Islet of Langerhans (tissue), 1 donor: Measurements from ENCODE around the gene ZACN.
"Not testable (repeated sequence)": the region's sequence is repeated elsewhere in the genome, so short reads cannot be mapped to it uniquely, and the experiment has no call there.

ENCODE experiments used
- FAIRE-seq: peaks from one replicate; lab custom pipeline; 2011; peaks lifted over from hg19 to GRCh38; lab: Jason Lieb, UNC

ZACN gene

DNA sequence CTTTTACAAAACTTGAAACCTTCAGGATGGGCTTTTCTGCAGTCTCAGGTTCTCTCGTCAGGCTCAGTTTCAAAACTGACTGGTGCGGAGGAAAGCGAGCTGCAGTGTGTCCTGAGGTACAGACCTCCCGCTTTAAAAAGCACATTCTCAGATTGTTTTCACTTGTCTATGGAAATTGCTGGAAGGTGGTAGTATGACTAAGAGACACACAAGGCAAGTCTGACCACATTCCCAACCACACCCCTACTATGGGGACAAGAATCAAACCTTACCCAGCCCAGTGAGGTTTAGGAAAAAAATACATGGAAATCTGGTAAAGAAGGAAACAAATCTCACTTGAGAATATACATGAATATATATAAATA lies 24.9 kb upstream of the ZACN start:
- no peak for FAIRE-seq

DNA sequence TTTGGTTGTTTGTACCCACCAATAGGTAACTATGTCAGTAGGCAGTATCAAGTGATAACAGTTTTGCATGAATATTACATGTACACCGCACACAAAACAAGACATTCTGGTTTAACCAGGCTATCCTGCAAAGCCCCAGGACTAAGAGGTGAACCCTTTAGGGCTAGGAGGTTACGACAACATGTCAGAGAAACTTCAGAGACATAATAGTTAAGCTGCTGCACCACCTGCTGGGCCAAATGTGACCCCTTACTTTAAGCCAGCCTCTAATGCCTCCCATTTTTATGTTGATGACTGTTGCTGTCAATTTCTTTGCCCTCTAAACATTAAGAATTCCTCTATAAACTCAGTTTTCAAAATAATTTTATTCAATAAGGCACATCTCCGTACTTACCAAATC lies 22.1 kb upstream of the ZACN start:
- no peak for FAIRE-seq

DNA sequence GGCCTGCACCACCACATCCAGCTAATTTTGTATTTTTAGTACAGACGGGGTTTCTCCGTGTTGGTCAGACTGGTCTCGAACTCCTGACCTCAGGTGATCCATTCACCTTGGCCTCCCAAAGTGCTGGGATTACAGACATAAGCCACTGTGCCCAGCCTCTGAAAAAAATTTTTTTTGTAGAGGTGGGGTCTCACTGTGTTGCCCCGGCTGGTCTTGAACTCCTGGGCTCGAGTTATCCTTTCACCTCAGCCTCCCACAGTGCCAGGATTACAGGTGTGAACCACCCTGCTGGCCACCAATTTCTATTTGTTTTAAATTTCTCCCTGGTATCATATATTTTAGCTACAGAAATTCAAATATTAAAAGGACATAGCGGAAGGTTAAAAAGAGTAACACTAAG lies 20.7 kb upstream of the ZACN start:
- not testable (repeated sequence) for FAIRE-seq

DNA sequence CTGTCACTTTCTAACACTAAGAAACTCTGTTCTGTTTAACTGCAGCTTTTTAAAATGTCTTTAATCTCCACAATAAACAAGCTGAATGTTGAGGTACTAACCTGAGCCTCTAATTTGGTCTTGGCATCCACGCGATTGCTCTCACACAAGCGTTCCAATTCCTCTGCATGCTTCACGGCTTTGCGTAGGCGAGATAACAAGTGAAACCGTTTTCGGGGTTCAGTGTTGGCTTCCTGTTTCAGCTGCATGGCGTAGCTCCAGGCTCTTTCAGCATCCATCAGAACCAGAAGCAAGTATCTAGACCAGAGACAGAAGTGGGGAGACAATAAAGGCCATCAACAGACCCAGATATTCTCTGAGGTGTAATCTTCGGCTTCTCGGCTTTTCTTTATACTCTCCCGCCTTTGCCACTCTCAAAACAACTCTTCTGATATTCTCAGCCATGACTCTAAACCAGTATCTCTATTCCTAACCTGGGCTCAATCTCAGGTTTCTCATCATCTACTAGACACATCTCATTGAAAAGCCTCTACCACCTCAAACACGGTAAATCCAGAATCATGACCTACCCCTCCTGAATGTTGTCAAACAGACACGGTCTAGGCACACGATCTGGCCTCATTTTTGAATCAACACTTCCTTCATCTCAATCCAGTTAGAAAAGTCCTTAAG lies 15.0 kb upstream of the ZACN start:
- no peak for FAIRE-seq

DNA sequence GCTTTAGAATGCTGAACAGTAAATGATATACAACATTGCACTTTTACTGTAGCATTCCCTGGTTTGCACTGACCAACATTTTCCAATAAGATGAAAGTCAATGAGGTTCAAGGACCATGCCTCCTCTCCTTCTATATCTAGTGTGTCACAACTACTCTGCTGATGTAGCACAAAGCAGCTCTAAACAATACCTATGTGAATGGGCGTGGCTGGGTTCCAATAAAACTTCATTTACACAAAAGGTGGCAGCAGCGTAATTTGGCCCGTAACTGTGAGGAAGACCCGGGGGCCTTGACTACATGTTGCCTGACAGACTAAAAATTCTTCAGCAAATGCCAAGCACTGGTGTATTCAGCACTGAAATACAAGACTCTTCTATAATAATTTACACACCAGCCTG lies 13.2 kb upstream of the ZACN start:
- FAIRE-seq = no peak

DNA sequence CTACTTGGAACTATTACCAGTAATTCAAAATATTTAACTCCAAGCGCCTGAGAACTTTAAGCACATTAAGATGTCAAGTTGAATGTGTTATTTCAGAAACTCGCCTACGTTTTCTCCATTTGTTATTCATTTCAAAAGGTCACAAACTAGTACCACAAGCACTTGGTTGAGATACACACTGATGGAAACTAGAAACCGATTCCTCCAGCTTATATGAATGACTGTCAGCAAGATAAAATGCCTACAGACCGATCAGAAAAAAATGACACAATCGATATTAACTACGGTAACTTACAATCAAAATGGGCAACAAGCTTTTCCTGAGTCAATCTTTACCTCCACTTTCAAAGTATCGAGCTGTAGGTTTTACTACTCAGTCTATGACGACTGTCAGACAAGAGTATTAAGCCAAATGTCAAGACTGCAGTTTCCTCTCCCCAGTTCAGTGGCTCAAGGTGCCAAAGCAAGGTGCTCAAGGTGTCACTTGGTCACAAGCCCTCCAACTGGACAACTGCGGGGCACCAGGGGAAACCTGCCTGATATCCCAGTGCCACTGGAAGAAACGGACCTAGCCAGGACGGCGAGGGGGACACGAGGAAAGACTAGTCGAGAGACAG lies 7.3 kb upstream of the ZACN start:
- FAIRE-seq = no peak

DNA sequence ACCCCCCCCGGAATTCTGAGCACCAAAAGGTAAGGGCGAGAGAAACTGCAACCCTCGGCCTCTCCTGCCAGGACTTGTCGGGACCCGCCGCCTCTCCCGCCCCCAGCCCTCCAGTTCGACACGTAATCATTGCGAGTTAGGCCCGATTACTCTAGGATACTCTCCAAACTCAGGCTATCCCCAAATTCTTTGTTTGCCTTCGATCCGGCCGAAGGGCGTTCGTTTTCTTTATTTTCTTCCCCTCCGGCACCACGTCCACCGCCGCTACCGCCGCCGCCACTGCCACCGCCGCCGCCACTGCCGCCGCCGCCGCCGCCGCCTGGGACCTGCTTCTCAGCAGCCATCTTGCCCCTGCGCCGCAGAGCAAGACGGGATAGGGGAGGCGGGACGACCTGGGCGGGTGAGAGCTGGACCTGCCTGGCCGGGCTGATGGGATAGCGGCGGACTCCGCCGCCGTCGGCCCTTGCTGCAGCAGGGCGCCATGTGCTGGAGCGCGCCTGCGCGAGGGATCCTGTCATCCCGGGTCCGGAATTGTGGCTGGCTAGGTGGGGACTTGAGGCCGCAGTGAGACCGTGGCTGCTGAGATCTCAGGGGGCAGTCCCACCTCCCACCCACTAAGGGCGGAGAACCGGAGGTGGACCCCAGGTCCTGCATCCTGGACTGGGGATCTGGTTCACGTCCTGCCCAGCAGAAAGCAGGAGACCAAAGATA lies 6.7 kb upstream of the ZACN start, which contains the start of gene SRP68:
Gene SRP68, minus strand, starts transcription at position 370 of the 711 bp plus-strand sequence. Its CDS starts 26 bp downstream, at position 344.
- no peak for FAIRE-seq

DNA sequence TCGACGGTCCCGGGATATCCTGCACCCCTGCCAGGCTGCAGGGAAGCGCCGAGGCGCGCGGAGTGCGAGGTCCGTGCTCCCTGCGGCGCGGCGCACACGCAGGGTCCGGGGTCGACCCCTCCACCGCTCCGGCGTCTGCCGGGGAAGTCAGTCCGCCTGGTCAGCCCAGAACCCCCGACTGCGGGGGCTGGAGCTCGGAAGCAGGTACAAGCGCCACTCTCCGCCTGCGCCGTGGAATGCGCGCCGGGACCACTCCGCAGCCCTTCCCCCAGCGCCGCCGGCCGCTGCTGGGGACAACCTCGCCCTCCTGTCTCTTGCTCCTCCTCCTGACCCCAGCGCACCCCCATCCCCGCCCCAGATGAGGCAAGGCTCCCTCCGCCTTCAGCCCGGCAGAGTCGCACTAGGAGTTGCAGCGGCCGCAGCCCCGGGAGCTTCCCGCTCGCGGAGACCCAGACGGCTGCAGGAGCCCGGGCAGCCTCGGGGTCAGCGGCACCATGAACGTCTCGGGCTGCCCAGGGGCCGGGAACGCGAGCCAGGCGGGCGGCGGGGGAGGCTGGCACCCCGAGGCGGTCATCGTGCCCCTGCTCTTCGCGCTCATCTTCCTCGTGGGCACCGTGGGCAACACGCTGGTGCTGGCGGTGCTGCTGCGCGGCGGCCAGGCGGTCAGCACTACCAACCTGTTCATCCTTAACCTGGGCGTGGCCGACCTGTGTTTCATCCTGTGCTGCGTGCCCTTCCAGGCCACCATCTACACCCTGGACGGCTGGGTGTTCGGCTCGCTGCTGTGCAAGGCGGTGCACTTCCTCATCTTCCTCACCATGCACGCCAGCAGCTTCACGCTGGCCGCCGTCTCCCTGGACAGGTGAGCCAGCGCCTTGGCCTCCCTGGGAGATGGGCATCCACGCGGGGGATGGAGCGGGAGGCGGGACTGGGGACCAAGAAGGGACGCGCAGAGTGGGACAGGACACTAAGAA lies 4.3 kb upstream of the ZACN start, which contains the start of gene GALR2:
Gene GALR2, plus strand, starts transcription at position 392 of the 974 bp plus-strand sequence. Its CDS starts 103 bp downstream, at position 495.
- FAIRE-seq = no peak

DNA sequence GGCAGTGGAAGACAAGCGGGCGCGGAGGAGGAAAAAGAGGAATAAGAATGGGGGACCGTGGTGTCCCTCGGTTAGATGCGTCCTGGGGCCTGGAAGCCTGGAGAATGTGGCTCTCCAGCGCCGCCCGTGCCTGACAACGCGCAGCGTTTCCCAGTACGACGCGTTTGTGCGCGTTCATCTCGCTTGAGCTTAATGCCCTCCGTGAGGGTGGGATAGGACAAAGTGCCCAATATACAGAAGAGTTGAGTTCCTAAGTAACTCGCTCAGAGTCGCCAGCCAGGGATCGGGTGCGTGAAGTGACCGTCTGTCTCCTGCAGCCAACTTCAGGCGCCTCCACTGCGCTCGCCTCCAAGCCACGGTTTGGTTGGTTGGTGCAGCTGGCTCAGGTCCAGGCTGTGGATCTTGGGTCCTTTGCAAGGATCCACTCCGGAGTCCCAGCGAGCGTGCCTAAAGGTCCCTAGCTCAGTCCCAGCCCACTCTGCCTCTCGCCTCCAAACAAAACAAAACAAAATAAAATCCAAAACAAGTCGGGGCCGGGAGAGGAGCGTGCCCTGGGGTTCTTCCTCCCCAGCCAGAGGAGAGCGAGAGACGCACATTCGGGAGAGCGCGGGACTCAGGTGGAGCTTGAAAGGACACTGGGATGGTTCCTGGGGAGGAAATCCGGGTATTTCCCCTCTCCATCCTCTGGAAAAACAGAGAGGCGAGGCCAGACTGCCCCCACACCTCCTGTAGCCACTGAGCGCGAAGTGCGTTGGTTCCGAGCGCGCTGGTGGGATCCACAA lies 3.4 kb upstream of the ZACN start:
- no peak for FAIRE-seq

DNA sequence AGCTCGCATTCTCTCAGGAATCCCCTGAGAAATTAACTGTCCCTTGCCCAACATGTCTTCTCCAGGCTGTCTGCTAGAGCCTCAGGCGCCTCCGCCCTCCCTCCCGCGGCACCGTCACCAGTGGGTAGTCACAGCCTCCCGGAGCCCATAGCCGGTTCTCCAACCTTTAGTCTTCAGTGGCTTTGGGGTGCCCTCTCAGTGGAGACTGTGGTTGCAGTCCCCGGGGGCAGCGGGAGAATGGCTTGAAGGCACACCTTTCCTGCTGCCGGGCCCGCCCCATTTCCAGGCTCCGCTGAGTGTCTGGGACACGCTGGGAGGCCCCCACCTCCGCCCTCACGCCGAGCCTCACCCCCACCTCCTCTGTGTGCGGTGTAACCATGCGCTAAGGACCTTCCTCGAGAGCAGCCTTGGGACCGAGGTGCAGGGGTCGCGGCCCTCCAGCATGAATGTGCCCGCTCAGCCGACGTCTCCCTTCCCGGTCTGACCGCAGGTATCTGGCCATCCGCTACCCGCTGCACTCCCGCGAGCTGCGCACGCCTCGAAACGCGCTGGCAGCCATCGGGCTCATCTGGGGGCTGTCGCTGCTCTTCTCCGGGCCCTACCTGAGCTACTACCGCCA lies 2.7 kb upstream of the ZACN start:
- no peak for FAIRE-seq

DNA sequence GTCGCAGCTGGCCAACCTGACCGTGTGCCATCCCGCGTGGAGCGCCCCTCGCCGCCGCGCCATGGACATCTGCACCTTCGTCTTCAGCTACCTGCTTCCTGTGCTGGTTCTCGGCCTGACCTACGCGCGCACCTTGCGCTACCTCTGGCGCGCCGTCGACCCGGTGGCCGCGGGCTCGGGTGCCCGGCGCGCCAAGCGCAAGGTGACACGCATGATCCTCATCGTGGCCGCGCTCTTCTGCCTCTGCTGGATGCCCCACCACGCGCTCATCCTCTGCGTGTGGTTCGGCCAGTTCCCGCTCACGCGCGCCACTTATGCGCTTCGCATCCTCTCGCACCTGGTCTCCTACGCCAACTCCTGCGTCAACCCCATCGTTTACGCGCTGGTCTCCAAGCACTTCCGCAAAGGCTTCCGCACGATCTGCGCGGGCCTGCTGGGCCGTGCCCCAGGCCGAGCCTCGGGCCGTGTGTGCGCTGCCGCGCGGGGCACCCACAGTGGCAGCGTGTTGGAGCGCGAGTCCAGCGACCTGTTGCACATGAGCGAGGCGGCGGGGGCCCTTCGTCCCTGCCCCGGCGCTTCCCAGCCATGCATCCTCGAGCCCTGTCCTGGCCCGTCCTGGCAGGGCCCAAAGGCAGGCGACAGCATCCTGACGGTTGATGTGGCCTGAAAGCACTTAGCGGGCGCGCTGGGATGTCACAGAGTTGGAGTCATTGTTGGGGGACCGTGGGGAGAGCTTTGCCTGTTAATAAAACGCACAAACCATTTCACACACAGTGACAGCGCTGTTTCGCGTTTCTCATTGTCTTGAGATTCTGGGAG lies 2.0 kb upstream of the ZACN start:
- no peak for FAIRE-seq

DNA sequence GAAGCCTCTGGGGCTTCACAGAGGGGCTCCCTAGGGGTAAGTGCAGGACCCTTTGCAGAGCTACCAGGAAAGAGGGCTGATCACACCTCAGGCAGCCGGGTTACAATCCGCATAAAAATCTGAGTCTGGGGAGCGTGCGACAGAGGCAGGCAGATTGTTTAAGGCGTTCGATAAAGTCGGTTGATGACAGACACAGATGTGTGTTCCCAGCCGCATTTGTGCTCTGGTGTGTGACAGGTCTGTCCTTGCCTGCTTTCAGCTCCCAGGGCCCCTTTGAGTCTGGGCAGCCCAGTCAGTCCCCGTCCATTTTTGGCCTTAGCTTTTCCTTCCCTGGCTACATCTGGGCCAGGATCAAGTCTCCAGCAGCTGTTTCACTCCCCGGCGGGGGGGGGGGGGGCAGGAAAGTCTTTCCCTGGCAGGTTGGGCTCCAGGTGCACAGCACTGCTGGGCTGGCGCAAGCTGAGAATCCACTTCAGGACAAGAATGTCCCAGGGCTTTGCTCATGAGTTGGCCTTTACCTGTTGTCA lies 1.3 kb upstream of the ZACN start:
- no peak for FAIRE-seq

DNA sequence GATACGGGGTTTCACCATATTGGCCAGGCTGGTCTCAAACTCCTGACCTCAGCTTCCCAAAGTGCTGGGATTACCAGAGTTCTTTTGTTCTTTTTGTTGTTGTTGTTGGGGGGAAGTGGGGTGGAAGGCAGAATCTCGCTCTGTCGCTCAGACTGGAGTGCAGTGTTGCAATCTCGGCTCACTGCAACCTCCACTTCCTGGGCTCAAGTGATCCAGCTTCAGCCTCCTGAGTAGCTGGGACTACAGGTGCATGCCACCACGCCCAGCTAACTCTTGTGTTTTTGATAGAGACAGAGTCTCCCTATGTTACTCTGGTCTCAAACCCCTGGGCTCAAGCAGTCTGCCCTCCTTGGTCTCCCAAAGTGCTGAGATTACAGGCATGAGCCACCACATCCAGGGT lies 612 bp upstream of the ZACN start:
- FAIRE-seq = not testable (repeated sequence)

DNA sequence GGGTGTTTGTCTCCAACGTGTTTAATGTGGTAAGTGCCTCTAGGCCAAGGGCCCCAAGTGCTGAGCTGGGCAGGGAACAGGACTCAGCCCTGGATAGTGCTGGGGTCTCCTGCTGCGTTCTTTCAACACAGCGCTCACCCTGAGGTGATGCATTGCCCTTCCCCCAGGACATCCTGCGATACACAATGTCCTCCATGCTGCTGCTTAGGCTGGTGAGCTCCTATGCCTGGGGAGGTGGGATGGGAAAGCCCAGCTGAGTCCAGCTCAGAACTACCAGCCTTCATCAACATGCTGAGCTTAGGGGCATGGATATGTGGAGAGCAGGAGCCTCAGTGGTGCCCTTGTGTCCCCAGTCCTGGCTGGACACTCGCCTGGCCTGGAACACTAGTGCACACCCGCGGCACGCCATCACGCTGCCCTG lies 563 bp downstream of the ZACN start:
- no peak for FAIRE-seq

DNA sequence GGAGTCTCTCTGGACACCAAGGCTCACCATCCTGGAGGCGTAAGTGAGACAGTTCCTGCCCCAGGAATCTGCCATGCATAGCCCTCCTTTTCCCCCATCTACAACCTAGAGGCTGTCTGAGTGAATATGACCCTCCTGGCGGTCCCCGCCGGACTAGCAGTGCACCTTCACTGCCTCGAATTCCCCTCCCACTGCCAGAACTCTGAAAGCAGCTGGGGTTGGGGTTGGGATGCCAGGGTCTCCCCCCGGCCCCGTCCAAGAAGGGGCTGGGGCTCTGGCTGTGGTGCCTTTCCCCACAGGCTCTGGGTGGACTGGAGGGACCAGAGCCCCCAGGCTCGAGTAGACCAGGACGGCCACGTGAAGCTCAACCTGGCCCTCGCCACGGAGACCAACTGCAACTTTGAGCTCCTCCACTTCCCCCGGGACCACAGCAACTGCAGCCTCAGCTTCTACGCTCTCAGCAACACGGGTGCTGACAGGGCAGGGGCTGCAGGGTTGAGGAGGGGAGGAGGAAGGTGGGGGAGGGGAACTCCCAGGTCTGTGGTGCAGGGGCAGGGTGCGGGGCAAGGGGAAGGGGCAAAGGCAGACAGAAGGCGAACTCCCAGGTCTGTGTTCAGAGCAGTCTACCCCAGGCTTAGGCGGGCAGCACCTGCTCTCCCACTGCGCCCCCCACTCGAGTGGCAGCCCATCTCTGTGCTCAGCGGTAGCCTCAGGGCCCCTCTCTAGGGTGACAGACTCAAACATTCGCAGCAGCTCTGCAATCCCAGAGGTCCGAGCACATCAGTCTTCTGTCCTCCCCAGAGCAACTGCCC lies 1.2 kb downstream of the ZACN start:
- FAIRE-seq = no peak

DNA sequence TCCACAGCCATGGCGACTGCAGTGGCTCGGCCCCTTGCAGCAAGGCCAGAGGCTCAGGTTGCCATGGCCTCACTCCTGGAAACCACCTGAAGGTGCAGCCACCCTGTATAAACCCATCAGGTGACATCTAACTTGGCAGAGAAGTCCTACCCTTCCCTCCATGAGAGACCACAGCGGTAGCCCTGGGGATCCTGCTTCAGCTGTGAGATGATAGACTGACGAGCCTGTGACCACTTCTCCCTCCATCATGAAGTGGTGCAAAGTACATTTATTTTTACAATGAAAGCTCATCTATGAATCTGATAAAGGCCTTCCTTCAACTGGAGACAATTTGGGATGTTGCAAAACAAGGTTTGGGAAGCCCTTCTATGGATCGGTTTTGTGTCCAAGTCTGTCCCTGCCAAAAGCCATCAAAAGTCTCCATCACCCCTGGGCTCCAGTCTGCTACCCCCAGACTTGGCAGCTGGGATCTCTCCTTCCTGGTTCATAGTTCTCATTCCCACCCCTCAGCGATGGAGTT lies 1.8 kb downstream of the ZACN start:
- no peak for FAIRE-seq

DNA sequence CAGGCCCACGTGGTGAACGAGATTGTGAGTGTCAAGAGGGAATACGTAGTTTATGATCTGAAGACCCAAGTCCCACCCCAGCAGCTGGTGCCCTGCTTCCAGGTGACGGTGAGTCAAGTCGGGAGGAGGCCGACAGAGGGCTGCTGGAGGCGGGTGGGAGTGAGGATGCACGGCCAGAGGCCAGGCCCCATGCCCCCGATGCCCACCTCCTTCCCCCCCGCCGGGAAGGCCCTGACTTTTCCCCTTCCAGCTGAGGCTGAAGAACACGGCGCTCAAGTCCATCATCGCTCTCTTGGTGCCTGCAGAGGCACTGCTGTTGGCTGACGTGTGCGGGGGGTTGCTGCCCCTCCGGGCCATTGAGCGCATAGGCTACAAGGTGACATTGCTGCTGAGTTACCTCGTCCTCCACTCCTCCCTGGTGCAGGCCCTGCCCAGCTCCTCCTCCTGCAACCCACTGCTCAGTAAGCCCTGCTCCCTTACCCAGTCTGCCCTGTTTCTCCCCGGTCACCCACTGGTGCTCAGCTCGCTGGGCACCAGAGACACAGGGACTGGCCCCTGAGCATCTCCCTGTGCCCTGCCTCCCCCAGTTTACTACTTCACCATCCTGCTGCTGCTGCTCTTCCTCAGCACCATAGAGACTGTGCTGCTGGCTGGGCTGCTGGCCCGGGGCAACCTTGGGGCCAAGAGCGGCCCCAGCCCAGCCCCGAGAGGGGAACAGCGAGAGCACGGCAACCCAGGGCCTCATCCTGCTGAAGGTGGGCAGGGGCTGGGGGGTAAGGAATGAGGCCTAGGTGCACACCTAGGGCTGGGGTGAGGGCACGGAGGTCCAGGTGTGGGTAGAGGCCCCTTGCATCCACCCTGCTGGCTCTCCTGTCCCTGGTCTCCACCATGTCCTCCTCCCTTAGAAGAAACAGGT lies 2.6 kb downstream of the ZACN start:
- no peak for FAIRE-seq
